K562 (cell line): ENCODE measurements around the gene PADI1. TPM values are rescaled to one million over a fixed set of nuclear protein-coding genes. Genes with fewer than 3 reads are reported as not detected.
A peak's percentile ranks its signal among the peaks of the same experiment; 100 is the strongest.

Source experiments
- ATAC-seq: fragments of 200-7000 bp; cut with Tn5 transposase; 3 replicates; pipeline ENCODE4 v1.9.1; 2020; ENCODE audit warnings: moderate library complexity
- BruUV-seq: library from RNA; stranded (reverse); fragments of 400-500 nt; replicated peaks from 2 replicates; lab custom pipeline; 2021; lab: Mats Ljungman, UMichigan
- CTCF ChIA-PET: fragments of 300-600 bp; formaldehyde crosslinking; extraction: SDS; loops from one replicate; lab custom pipeline; 2021; ENCODE audit warnings: low intra/inter-chr PET ratio; lab: Yijun Ruan, JAX
- POLR2A ChIA-PET: fragments of 300-600, 350-650 bp; sonication (Branson Sonifier 250); formaldehyde crosslinking; extraction: SDS; loops from one replicate; lab custom pipeline; 2021; ENCODE audit warnings: antibody characterized with exemption, inconsistent platforms; lab: Yijun Ruan, JAX
- DNase-seq, 4 experiments: peaks; one replicate each; pipeline versions ENCODE4 v3.0.0 to v3.0.0-alpha.2; 2011 to 2018; ENCODE audit warnings: low spot score in 3 of 4, mixed read lengths in 3 of 4; ENCODE audit errors: extremely low read depth in 1 of 4
- FAIRE-seq: peaks from 2 replicates; lab custom pipeline; 2011; peaks lifted over from hg19 to GRCh38; lab: Jason Lieb, UNC
- H2AFZ ChIP-seq: 2 replicates; pipeline ENCODE4 v1.6.0; 2011; ENCODE audit warnings: low read depth, low read length, control low read depth, inconsistent platforms
- H3K27ac ChIP-seq: fragments of 200-600 bp; 3 replicates; pipeline ENCODE4 v1.8.0; 2011; ENCODE audit warnings: low read depth, mild to moderate bottlenecking, control low read depth, inconsistent platforms, low read length, moderate library complexity, mixed read lengths; ENCODE audit errors: extremely low read depth
- H3K27me3 ChIP-seq, 2 experiments: fragments of 300-600 bp in 1 of 2; 2 replicates in 1 of 2; 3 replicates in 1 of 2; pipeline versions ENCODE4 v1.6.0 to v1.8.0; 2011; ENCODE audit warnings: inconsistent platforms in 2 of 2, low read length in 2 of 2, mild to moderate bottlenecking in 1 of 2, mixed read lengths in 1 of 2, moderate library complexity in 1 of 2; ENCODE audit not compliant: control insufficient read depth in 2 of 2, insufficient read depth in 2 of 2
- H3K36me3 ChIP-seq: fragments of 300-600 bp; 3 replicates; pipeline ENCODE4 v1.8.0; 2011; ENCODE audit warnings: mild to moderate bottlenecking, low read length, inconsistent platforms; ENCODE audit not compliant: control insufficient read depth, insufficient read depth
- H3K4me1 ChIP-seq, 2 experiments: fragments of 200-600 bp in 1 of 2; replicated peaks in 1 of 2; 2 replicates in 1 of 2; 3 replicates in 1 of 2; pipeline versions ENCODE4 v1.5.1 to v1.8.0; 2011; ENCODE audit warnings: inconsistent platforms in 2 of 2, low read length in 2 of 2, mild to moderate bottlenecking in 1 of 2, mixed read lengths in 1 of 2, moderate library complexity in 1 of 2; ENCODE audit not compliant: control insufficient read depth in 2 of 2, insufficient read depth in 2 of 2
- H3K4me2 ChIP-seq: 2 replicates; pipeline ENCODE4 v1.6.1; 2011; ENCODE audit warnings: low read length, control low read depth, inconsistent platforms, mixed read lengths; ENCODE audit not compliant: insufficient read depth
- H3K4me3 ChIP-seq: fragments of 200-600 bp; sonication (generic), shearing (Covaris generic); 2 replicates; pipeline ENCODE4 v1.5.1; 2016; ENCODE audit warnings: control low read depth, inconsistent platforms
- H3K79me2 ChIP-seq: fragments of 200-600 bp; 3 replicates; pipeline ENCODE4 v1.8.0; 2011; ENCODE audit warnings: low read length, inconsistent platforms; ENCODE audit not compliant: control insufficient read depth, insufficient read depth
- H3K9ac ChIP-seq, 2 experiments: 2 replicates each; pipeline versions ENCODE4 v1.6.0 to v1.6.1; 2011; ENCODE audit warnings: low read depth in 2 of 2, low read length in 2 of 2, control low read depth in 1 of 2, inconsistent platforms in 1 of 2, mild to moderate bottlenecking in 1 of 2, mixed read lengths in 1 of 2; ENCODE audit not compliant: insufficient read depth in 1 of 2
- H3K9me1 ChIP-seq: one replicate; pipeline ENCODE4 v1.6.0; 2011; ENCODE audit warnings: inconsistent platforms, mild to moderate bottlenecking, low read length, moderate library complexity; ENCODE audit not compliant: control insufficient read depth, insufficient read depth
- H3K9me3 ChIP-seq: replicated peaks from 2 replicates; pipeline ENCODE4 v1.5.1; 2011; ENCODE audit warnings: low read depth, low read length, inconsistent platforms; ENCODE audit not compliant: control insufficient read depth, insufficient read depth
- H4K20me1 ChIP-seq: replicated peaks from 2 replicates; pipeline ENCODE4 v1.6.1; 2011; ENCODE audit warnings: low read length, inconsistent platforms, mixed read lengths; ENCODE audit not compliant: control insufficient read depth, insufficient read depth
- RAD21 ChIP-seq, 2 experiments: fragments of 250-450 bp in 1 of 2; fragments of 450-650 bp in 1 of 2; sonication (Bioruptor Pico) in 1 of 2; formaldehyde crosslinking in 1 of 2; IDR thresholded peaks in 1 of 2; conservative IDR thresholded peaks in 1 of 2; 2 replicates each; pipeline versions ENCODE4 v1.4.0 to v1.8.0; 2020 to 2022; ENCODE audit warnings: mild to moderate bottlenecking in 2 of 2, moderate library complexity in 1 of 2
- SPI1 ChIP-seq: IDR thresholded peaks from 2 replicates; pipeline ENCODE4 v1.6.1; 2011; ENCODE audit warnings: low read depth, low read length, control low read depth, borderline replicate concordance
- TCF7L2 ChIP-seq: fragments of 150-350 bp; IDR thresholded peaks from 2 replicates; pipeline ENCODE4 v1.6.1; 2016; ENCODE audit warnings: low read depth, mild to moderate bottlenecking, low read length, moderate library complexity
- WGBS: fragments of 100-300 bp; shearing (Covaris generic); methylation state at CpG from one replicate; pipeline ENCODE4 v1.1.6; 2016; ENCODE audit warnings: low coverage, mixed read lengths; ENCODE audit not compliant: insufficient coverage; ENCODE audit errors: missing lambda C conversion rate; 5-methylcytosine and 5-hydroxymethylcytosine counted together
- in situ Hi-C: fragments of 300-500 bp; cut with MboI; formaldehyde crosslinking; loops from 4 replicates; pipeline ENCODE4 v1.15.0; 2018; ENCODE audit warnings: inconsistent platforms, mixed read lengths
- intact Hi-C: fragments of 100-400 bp; cut with micrococcal nuclease; formaldehyde crosslinking; loops from 2 replicates; pipeline ENCODE4 v1.14.2; 2022
- polyA plus RNA-seq, 8 experiments: library from polyadenylated mRNA; depleted of rRNA in 4 of 8; stranded (reverse) in 5 of 8; unstranded in 3 of 8; fragments of >200 nt; fragmentation: Nextera tagmentation in 2 of 8; fragmentation: Illumina TruSeq in 1 of 8; extraction: Ambion mirVana in 2 of 8; extraction: Trizol in 1 of 8; gene quantifications; 2 replicates each; pipeline versions ENCODE4 v1.2.1 to v1.2.3, GENCODE V29; 2011 to 2014; ENCODE audit warnings: inconsistent platforms in 1 of 8, missing spikeins in 1 of 8
- total RNA-seq, 7 experiments: library from RNA; depleted of rRNA in 6 of 7; stranded (reverse); fragments of >200 nt in 6 of 7; fragmentation: Illumina TruSeq in 2 of 7; extraction: Trizol in 2 of 7; gene quantifications; 2 replicates each; pipeline versions ENCODE4 v1.2.1 to v1.2.3, GENCODE V29; 2011 to 2021; ENCODE audit warnings: low replicate concordance in 1 of 7
- TF ChIP-seq, protein P1 (sequence below), 3 experiments: IDR thresholded peaks in 2 of 3; conservative IDR thresholded peaks in 1 of 3; 2 replicates each; pipeline ENCODE4 v1.5.1; 2011 to 2012; ENCODE audit warnings: low read length in 3 of 3, mild to moderate bottlenecking in 3 of 3, control low read depth in 2 of 3, improper control_type of control experiment in 1 of 3, inconsistent platforms in 1 of 3, low read depth in 1 of 3, mixed read lengths in 1 of 3, moderate library complexity in 1 of 3; ENCODE audit not compliant: insufficient read depth in 2 of 3
- TF ChIP-seq, protein P2 (sequence below): fragments of 450-650 bp; formaldehyde crosslinking; IDR thresholded peaks from 2 replicates; pipeline ENCODE4 v1.4.0; 2022; ENCODE audit warnings: mild to moderate bottlenecking, moderate library complexity

PADI1 gene
- total and polyA plus RNA-seq, 9 of the 15 experiments (the other 6 are each of a cell fraction or from before 2014, with no cell fraction given) = not detected

DNA sequence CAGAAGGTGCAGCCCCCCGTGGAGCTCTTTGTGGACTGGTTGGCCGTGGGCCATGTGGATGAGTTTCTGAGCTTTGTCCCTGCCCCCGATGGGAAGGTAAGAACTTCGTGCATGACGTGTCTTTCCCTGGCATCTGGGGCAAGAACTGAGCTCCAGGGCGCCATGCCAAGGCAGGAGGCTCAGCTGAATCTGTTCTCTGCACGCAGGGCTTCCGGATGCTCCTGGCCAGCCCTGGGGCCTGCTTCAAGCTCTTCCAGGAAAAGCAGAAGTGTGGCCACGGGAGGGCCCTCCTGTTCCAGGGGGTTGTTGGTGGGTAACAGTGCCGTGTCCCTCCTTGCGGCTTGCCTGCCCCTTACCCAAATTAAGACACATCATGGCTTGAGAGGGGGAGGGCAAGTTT, 71.6 kb downstream of the PADI1 start:
- intact Hi-C loops (no loop called here), in situ Hi-C loops (no loop called here)
- POLR2A ChIA-PET = interaction anchor here (0.5 to 0.6 kb wide), 2 partner anchors 10 to 34 kb away, joined by 3 read pairs; no protein-coding TSS in a partner anchor
- 1% methylated on average over 11 of the region's 11 CpGs for WGBS
- H3K9me1 ChIP-seq = peaks cover 5% of the 10 kb centered on the region
- no TSS peak for BruUV-seq
- peak overlapping the region in 1 of 2 experiments; percentile 2; a peak in 1 of 4 replicates for H3K9ac ChIP-seq
- DNase-seq = no peak
- ATAC-seq = no peak
- CTCF ChIA-PET = no interaction called here
- H3K4me1 ChIP-seq = 0 out of 5 replicates have a peak, but pooled peaks cover 0 to 2% of the 10 kb centered on the region in 2 experiments
- peaks cover 0 to 49% of the 10 kb centered on the region in 2 experiments for H3K27me3 ChIP-seq
- H4K20me1 ChIP-seq = peaks cover 22% of the 10 kb centered on the region
- no peaks in the 10 kb centered on the region for H3K9me3 ChIP-seq
- H3K4me2 ChIP-seq = no peak overlapping the region
- H3K4me3 ChIP-seq = no peak overlapping the region
- no peak overlapping the region for H3K27ac ChIP-seq
- H3K36me3 ChIP-seq = no peaks in the 10 kb centered on the region
- no peak overlapping the region for H2AFZ ChIP-seq
- H3K79me2 ChIP-seq = no peaks in the 10 kb centered on the region
- FAIRE-seq = no peak
- peak; percentile 45; the same call in 1 of the 2 replicates for TF ChIP-seq SPI1
- TF ChIP-seq RAD21 (CRISPR knock-in tag; conservative IDR thresholded peaks at IDR 0.05 in 1 of 2, IDR thresholded peaks at IDR 0.05 in 1 of 2) = peak in 1 of 2 experiments; percentile 31; a peak in 2 of 4 replicates
- TF ChIP-seq, protein P1, sequence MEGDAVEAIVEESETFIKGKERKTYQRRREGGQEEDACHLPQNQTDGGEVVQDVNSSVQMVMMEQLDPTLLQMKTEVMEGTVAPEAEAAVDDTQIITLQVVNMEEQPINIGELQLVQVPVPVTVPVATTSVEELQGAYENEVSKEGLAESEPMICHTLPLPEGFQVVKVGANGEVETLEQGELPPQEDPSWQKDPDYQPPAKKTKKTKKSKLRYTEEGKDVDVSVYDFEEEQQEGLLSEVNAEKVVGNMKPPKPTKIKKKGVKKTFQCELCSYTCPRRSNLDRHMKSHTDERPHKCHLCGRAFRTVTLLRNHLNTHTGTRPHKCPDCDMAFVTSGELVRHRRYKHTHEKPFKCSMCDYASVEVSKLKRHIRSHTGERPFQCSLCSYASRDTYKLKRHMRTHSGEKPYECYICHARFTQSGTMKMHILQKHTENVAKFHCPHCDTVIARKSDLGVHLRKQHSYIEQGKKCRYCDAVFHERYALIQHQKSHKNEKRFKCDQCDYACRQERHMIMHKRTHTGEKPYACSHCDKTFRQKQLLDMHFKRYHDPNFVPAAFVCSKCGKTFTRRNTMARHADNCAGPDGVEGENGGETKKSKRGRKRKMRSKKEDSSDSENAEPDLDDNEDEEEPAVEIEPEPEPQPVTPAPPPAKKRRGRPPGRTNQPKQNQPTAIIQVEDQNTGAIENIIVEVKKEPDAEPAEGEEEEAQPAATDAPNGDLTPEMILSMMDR (IDR thresholded peaks at IDR 0.05 in 2 of 3, conservative IDR thresholded peaks at IDR 0.05 in 1 of 3; ENCODE audit: insufficient read depth in 2 of 3, low read depth in 1 of 3, low read length in 3 of 3) = peak; percentile 9 to 28 (median 14); a peak in 3 of 6 replicates
- no peak for TF ChIP-seq TCF7L2
- TF ChIP-seq, protein P2, sequence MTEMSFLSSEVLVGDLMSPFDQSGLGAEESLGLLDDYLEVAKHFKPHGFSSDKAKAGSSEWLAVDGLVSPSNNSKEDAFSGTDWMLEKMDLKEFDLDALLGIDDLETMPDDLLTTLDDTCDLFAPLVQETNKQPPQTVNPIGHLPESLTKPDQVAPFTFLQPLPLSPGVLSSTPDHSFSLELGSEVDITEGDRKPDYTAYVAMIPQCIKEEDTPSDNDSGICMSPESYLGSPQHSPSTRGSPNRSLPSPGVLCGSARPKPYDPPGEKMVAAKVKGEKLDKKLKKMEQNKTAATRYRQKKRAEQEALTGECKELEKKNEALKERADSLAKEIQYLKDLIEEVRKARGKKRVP (CRISPR knock-in tag) = no peak
